GM23248 (cell line): ENCODE results near the gene MALT1. TPM values are rescaled to one million over a fixed set of nuclear protein-coding genes. Genes with fewer than 3 reads are reported as not detected.

Experiments used
- DNase-seq: peaks from one replicate; pipeline ENCODE4 v3.0.0-alpha.2; 2015
- H2AFZ ChIP-seq: fragments of 200-600 bp; sonication (generic); 2 replicates; pipeline ENCODE4 v1.6.1; 2016; ENCODE audit warnings: antibody characterized with exemption
- H3F3A ChIP-seq: fragments of 200-600 bp; sonication (generic); 2 replicates; pipeline ENCODE4 v1.6.1; 2016; ENCODE audit warnings: mild to moderate bottlenecking, antibody characterized with exemption, mixed run types; ENCODE audit not compliant: insufficient read depth
- H3K27ac ChIP-seq: fragments of 200-600 bp; sonication (generic); 2 replicates; pipeline ENCODE4 v1.5.1; 2016; ENCODE audit warnings: mild to moderate bottlenecking
- H3K27me3 ChIP-seq: fragments of 200-600 bp; sonication (generic); replicated peaks from 2 replicates; pipeline ENCODE4 v1.6.1; 2016; ENCODE audit warnings: mild to moderate bottlenecking; ENCODE audit not compliant: insufficient read depth
- H3K36me3 ChIP-seq: fragments of 200-600 bp; sonication (generic); 2 replicates; pipeline ENCODE4 v1.6.1; 2016; ENCODE audit warnings: low read depth, mild to moderate bottlenecking
- H3K4me1 ChIP-seq: fragments of 200-600 bp; sonication (generic); 2 replicates; pipeline ENCODE4 v1.6.1; 2016; ENCODE audit warnings: mild to moderate bottlenecking; ENCODE audit not compliant: insufficient read depth
- H3K4me2 ChIP-seq: fragments of 200-600 bp; sonication (generic); one replicate; pipeline ENCODE4 v1.6.1; 2016; ENCODE audit warnings: mild to moderate bottlenecking; ENCODE audit not compliant: unreplicated experiment
- H3K4me3 ChIP-seq: fragments of 200-600 bp; sonication (generic); 2 replicates; pipeline ENCODE4 v1.5.1; 2016; ENCODE audit warnings: mild to moderate bottlenecking
- H3K79me2 ChIP-seq: fragments of 200-600 bp; sonication (generic); 2 replicates; pipeline ENCODE4 v1.6.1; 2016; ENCODE audit warnings: mild to moderate bottlenecking; ENCODE audit not compliant: insufficient read depth
- H3K9ac ChIP-seq: fragments of 200-600 bp; sonication (generic); 2 replicates; pipeline ENCODE4 v1.6.1; 2016; ENCODE audit warnings: mild to moderate bottlenecking
- H3K9me2 ChIP-seq: fragments of 200-600 bp; sonication (generic); 2 replicates; pipeline ENCODE4 v1.6.1; 2016; ENCODE audit warnings: mixed run types, mild to moderate bottlenecking, moderate library complexity; ENCODE audit not compliant: insufficient read depth
- H3K9me3 ChIP-seq: fragments of 200-600 bp; sonication (generic); one replicate; pipeline ENCODE4 v1.6.1; 2017; ENCODE audit warnings: low read depth
- H4K20me1 ChIP-seq: fragments of 200-600 bp; sonication (generic); 2 replicates; pipeline ENCODE4 v1.6.0; 2016; ENCODE audit not compliant: insufficient read depth
- EZH2 ChIP-seq: fragments of 200-600 bp; sonication (generic); IDR thresholded peaks from 2 replicates; pipeline ENCODE4 v1.6.1; 2018; ENCODE audit warnings: antibody characterized with exemption, mild to moderate bottlenecking; ENCODE audit not compliant: insufficient read depth, poor library complexity, severe bottlenecking
- EZH2phosphoT487 ChIP-seq: fragments of 200-600 bp; sonication (generic); IDR thresholded peaks from 2 replicates; pipeline ENCODE4 v1.6.1; 2018; ENCODE audit warnings: antibody characterized with exemption, moderate library complexity, mild to moderate bottlenecking, low read depth; ENCODE audit not compliant: insufficient read depth
- WGBS, 2 experiments: methylation state at CpG; one replicate each; pipeline ENCODE4 v1.1.6; 2015 to 2017; ENCODE audit warnings: low lambda C conversion rate in 2 of 2, low coverage in 1 of 2; ENCODE audit errors: missing lambda C conversion rate in 2 of 2; 5-methylcytosine and 5-hydroxymethylcytosine counted together
- in situ Hi-C: fragments of 300-500 bp; cut with MboI; formaldehyde crosslinking; loops from 2 replicates; pipeline ENCODE4 v1.15.0; 2020
- polyA plus RNA-seq: library from polyadenylated mRNA; unstranded; fragments of >200 nt; fragmentation: Nextera tagmentation; extraction: Ambion mirVana; gene quantifications from 2 replicates; pipeline ENCODE4 v1.2.1, GENCODE V29; 2016
- total RNA-seq: library from RNA; depleted of rRNA; stranded (reverse); fragments of >200 nt; shearing (Covaris generic); gene quantifications from 2 replicates; pipeline ENCODE4 v1.2.3, GENCODE V29; 2014; rRNA removed

The MALT1 gene
- total and polyA plus RNA-seq, 2 experiments from 2014 or later, result 12.6 to 42.5 TPM

DNA sequence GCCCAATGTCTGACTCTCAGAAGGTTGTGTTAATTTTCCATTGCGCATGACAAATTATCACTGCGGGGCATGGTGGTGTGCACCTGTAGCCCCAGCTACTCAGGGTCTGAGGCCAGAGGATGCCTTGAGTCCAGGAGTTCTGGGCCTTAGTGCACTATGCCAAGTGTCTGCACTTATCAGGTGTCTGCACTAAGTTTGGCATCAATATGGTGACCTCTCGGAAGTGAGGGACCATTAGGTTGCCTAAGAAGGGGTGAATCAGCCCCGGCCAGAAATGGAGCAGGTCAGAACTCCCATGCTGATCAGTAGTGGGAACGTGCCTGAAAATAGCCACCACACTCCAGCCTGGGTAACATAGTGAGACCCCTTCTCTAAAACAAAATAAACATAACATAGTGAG lies 131.7 kb downstream of the MALT1 start:
- H2AFZ ChIP-seq, result no peak overlapping the region
- no peak overlapping the region for H3K4me2 ChIP-seq
- no peak overlapping the region for H3K4me3 ChIP-seq
- in situ Hi-C loops, result no loop called here
- 71 to 78% methylated on average over 5 of the region's 5 CpGs for WGBS, 2 experiments
- no peaks in the 10 kb centered on the region for H3K27me3 ChIP-seq
- H3F3A ChIP-seq, result no peaks in the 10 kb centered on the region
- H3K9me3 ChIP-seq, result no peaks in the 10 kb centered on the region
- no peak overlapping the region for H3K9ac ChIP-seq
- H3K9me2 ChIP-seq, result no peaks in the 10 kb centered on the region
- no peaks in the 10 kb centered on the region for H3K36me3 ChIP-seq
- no peaks in the 10 kb centered on the region for H4K20me1 ChIP-seq
- no peak overlapping the region for H3K27ac ChIP-seq
- H3K4me1 ChIP-seq, result no peaks in the 10 kb centered on the region
- no peaks in the 10 kb centered on the region for H3K79me2 ChIP-seq
- TF ChIP-seq EZH2 (no peak), EZH2phosphoT487 (no peak)
- no peak for DNase-seq

DNA sequence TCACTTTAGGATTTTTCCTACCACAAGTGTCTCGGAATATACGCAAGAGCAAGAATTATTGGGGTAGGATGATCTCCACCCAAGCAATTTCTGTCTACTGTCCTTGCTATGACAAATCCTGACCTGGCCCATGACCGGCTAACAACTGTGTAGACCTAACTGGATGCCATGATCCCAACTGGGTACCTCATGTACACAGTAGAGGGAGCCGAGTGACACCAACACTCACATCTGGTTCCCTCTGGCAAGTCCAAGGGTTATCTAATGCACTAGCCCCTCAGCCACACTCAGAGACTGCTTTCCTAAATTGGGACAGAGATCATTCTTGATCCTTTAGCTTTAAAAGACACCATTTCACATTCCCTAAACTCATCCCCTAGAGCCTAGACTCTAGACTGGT lies 132.7 kb downstream of the MALT1 start:
- Histone ChIP-seq H3K9me3 (no peaks in the 10 kb centered on the region), H4K20me1 (no peaks in the 10 kb centered on the region), H3K27me3 (no peaks in the 10 kb centered on the region), H3F3A (no peaks in the 10 kb centered on the region), H3K4me3 (no peak overlapping the region), H3K79me2 (no peaks in the 10 kb centered on the region), H2AFZ (no peak overlapping the region), H3K36me3 (no peaks in the 10 kb centered on the region), H3K27ac (no peak overlapping the region), H3K9me2 (no peaks in the 10 kb centered on the region), H3K4me1 (no peaks in the 10 kb centered on the region), H3K9ac (no peak overlapping the region), H3K4me2 (no peak overlapping the region)
- TF ChIP-seq EZH2 (no peak), EZH2phosphoT487 (no peak)
- DNase-seq, result no peak
- in situ Hi-C loops, result no loop called here
- 91 to 93% methylated on average over 4 of the region's 4 CpGs for WGBS, 2 experiments

Other genes with a start within 250 kb of the MALT1 start
- 85.0 and 98.6 TPM in 2 replicates for gene ALPK2, start 42.4 kb upstream of the MALT1 start, total RNA-seq
- gene ALPK2, start 42.4 kb upstream of the MALT1 start, polyA plus RNA-seq, result 41.2 and 55.1 TPM in 2 replicates
- gene ZNF532, start 193.4 kb downstream of the MALT1 start, total RNA-seq, result 19.0 and 31.9 TPM in 2 replicates
- gene ZNF532, start 193.4 kb downstream of the MALT1 start, polyA plus RNA-seq, result 13.2 and 14.3 TPM in 2 replicates